GM12874 (cell line): ENCODE data around the gene SAP30BP.

ENCODE experiments used
- TF ChIP-seq, protein P1 (sequence below): IDR thresholded peaks from 2 replicates; pipeline ENCODE4 v1.5.1; 2011; ENCODE audit warnings: low read depth, mild to moderate bottlenecking, control low read depth, low read length, moderate library complexity; ENCODE audit not compliant: insufficient read depth

Gene SAP30BP

DNA sequence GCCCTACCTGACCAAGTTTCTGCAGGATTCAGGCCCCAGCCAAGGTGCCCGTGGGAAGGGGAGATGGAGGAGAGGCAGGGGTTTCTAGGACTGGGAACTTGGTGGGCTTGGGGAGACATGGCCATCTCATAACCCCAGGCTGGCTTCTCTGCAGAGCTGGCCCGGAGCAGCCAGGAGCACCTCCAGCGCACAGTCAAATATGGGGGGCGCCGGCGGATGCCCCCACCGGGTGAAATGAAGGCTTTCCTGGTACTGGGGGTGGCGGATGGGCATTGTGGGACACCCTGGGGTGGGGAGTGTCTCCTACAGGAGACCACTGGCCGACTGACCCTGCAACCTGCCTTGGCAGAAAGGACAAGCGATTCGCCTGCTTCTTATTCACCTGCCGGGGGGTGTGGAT, 43.1 kb upstream of the SAP30BP start:
- TF ChIP-seq, protein P1, sequence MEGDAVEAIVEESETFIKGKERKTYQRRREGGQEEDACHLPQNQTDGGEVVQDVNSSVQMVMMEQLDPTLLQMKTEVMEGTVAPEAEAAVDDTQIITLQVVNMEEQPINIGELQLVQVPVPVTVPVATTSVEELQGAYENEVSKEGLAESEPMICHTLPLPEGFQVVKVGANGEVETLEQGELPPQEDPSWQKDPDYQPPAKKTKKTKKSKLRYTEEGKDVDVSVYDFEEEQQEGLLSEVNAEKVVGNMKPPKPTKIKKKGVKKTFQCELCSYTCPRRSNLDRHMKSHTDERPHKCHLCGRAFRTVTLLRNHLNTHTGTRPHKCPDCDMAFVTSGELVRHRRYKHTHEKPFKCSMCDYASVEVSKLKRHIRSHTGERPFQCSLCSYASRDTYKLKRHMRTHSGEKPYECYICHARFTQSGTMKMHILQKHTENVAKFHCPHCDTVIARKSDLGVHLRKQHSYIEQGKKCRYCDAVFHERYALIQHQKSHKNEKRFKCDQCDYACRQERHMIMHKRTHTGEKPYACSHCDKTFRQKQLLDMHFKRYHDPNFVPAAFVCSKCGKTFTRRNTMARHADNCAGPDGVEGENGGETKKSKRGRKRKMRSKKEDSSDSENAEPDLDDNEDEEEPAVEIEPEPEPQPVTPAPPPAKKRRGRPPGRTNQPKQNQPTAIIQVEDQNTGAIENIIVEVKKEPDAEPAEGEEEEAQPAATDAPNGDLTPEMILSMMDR, result no peak

DNA sequence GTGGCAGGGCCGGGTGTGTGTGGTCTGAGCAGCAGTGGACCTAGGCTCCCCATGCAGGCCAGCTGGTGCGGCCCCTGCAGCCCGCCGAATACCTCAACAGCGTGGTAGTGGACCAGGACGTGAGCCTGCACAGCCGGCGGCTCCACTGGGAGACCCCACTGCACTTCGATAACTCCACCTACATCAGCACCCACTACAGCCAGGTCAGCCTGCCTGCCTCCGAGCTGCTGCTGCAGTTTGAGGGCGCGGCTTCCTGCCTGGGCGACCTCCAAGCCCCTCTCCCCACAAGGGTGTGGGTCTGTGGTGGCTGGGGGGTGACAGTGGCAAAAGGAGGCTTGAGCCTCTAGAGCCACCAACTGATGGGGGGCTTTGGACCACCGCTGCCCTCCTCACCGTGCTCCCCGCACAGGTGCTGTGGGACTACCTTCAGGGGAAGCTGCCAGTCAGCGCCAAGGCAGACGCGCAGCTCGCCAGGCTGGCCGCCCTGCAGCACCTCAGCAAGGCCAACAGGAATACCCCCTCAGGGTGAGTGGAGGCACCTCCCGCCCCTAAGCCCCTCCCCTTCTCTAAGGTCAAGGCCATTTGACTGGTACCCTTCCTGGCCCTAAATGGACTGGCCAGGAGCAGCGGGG, 42.3 kb upstream of the SAP30BP start:
- TF ChIP-seq, protein P1, result no peak

DNA sequence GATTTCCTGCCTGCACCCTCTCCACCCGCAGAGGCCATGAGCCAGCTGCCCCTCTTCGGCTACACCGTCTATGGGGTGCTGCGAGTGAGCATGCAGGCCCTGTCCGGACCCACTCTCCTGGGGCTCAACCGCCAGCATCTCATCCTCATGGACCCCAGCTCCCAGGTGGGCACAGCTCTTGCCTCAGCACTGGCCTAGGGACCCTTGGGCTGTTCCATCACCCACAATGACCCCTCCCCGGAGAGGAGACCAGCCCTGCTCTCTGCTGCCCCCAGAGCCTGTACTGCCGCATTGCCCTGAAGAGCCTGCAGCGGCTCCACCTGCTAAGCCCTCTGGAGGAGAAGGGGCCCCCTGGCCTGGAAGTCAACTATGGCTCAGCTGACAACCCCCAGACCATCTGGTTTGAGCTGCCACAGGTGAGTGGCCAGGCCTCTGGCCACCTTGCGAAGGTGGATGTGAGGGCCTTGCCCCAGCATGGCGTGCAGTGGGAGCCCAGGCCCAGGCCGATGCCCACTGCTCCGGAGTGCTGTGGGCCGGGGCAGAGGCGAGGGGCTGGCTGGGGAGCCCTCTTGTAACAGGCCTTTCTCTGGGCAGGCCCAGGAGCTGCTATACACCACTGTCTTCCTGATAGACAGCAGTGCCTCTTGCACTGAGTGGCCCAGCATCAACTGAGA, 41.2 kb upstream of the SAP30BP start:
- TF ChIP-seq, protein P1, result peak; percentile 78

DNA sequence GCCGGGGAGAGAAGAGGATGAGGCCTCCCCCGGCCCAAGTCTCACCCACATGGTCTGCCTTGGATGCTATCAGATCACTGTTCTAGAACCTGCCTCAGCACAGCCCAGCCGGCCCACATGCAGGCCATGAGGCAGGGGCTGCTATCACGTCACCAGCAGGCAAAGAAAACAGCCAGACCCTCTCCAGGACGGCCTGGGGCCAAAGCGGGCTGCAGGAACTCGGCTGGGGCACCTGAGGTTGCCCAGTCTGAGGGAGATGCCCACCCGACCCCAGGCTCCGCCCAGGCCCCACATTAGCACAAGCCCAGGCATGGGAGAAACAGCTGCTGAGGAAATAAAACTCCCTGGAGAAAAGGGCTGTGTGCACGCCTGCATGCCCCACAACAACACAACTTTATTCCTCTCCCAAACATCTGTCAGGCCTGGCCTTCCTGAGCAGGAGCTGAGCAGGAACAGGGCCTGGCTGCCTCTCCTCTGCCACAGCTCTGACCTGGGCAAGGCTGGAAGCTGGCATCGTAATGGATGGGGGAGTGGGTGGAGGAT, 40.6 kb upstream of the SAP30BP start:
- TF ChIP-seq, protein P1, result no peak

DNA sequence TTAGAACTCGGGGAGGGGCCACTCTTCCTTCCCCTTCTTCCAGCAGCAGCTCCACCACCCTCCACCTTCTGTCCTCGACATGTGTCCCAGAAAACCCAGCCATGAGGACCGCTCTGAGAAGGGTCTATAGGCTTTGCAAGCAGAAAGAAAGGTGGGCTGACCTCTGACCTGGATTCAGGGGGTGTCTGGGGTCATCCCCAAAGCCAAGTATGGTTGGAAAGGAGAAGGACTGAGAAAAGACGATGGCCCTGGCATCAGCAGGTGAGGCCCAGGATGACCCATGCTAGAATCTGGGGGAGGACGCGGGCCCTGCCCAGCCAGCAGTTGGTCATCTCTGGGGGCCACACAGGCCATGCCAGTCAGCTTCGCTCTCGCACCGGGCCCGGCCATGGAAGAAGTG, 40.0 kb upstream of the SAP30BP start:
- TF ChIP-seq, protein P1, result no peak

DNA sequence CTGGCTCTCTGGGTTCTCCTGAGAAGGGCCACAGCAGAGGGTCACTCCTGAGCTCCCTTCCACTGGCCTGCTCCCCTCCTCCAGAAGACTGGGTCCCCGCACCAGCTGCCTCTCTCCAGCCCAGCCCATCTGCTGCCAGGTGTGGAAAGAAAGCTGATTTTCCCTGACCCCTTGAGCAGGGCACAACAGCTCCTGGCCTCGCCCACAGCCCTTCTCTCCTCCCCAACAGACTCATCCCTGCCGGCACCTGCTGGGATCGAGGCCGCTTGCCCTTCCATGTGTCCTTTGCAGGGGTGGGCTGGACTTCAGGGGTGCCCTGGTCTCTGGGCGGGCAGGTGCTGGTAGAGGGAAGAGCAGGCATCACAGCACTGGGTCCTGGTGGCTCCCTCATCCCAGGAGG, 38.7 kb upstream of the SAP30BP start:
- TF ChIP-seq, protein P1, result no peak

DNA sequence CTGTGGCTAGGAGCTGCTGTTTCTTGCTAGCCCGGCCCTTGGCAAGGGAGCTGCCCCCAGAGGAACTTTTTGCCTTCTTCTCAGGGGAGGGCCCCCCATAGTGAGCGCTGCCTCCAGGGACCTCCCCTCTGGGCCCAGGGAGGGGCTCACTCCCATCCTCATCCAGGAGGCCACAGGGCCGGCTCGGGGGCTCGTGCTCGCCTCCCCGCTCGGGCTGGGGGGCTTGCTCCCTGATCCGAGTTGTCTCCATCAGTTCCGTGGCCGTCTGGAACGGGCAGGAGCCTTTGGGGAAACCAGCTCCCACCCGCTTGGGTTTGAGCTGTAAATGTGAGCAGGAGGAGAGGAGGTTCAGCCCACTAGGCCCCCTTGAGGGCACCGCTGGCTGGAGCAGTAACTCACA, 38.0 kb upstream of the SAP30BP start:
- TF ChIP-seq, protein P1, result no peak
